PFSK-1 (cell line): ENCODE data around the gene OR52M1.

ENCODE experiments used
- POLR2AphosphoS5 ChIP-seq: IDR thresholded peaks from 2 replicates; pipeline ENCODE4 v1.6.1; 2012; ENCODE audit warnings: low read depth, mild to moderate bottlenecking, control low read depth, low read length, moderate library complexity
- REST ChIP-seq, 2 experiments: IDR thresholded peaks; 2 replicates each; pipeline versions ENCODE4 v1.6.1 to v1.8.0; 2011 to 2012; ENCODE audit warnings: low read depth in 2 of 2, low read length in 2 of 2, control low read depth in 1 of 2, inconsistent platforms in 1 of 2, mild to moderate bottlenecking in 1 of 2, moderate library complexity in 1 of 2; ENCODE audit not compliant: insufficient read depth in 1 of 2
- SIN3A ChIP-seq: IDR thresholded peaks from 2 replicates; pipeline ENCODE4 v1.6.1; 2012; ENCODE audit warnings: mild to moderate bottlenecking, low read length, moderate library complexity, borderline replicate concordance; ENCODE audit not compliant: insufficient read depth

- no peak for TF ChIP-seq POLR2AphosphoS5
- no peak for TF ChIP-seq REST (IDR thresholded peaks at IDR 0.05; ENCODE audit: insufficient read depth in 1 of 2, low read depth in 2 of 2, low read length in 2 of 2)
- no peak for TF ChIP-seq SIN3A
Observed at GRCh38 chr11:4495487-4495886, 49.5 kb upstream of the OR52M1 start.
